Measurements from ENCODE around the gene STKLD1.
"Not testable (repeated sequence)": the region's sequence is repeated elsewhere in the genome, so short reads cannot be mapped to it uniquely, and the experiment has no call there.

Gene STKLD1

GRCh38 chr9:133445293-133445969 lies 69.3 kb downstream of the STKLD1 start:
- Histone ChIP-seq H3K79me1 (ENCODE audit: low read depth, low read length) (no peaks in the 10 kb centered on the region), H3K9ac (ENCODE audit: low read depth, low read length, poor library complexity) (no peak overlapping the region), H3K4me3 (ENCODE audit: low read length in 2 of 2) (no peak overlapping the region), H2BK15ac (ENCODE audit: low read length) (no peak overlapping the region), H3K4ac (ENCODE audit: low read length) (no peak overlapping the region), H3K4me2 (ENCODE audit: insufficient read depth, low read length, poor library complexity, severe bottlenecking) (no peak overlapping the region), H3K9me3 (replicated peaks in 1 of 2; ENCODE audit: control insufficient read depth in 2 of 2, insufficient read depth in 1 of 2, low read depth in 1 of 2, low read length in 2 of 2) (no peaks in the 10 kb centered on the region), H4K8ac (ENCODE audit: low read depth, low read length) (no peak overlapping the region), H3K14ac (ENCODE audit: low read length) (peak overlapping the region; percentile 28), H3K27me3 (ENCODE audit: control insufficient read depth in 3 of 3, insufficient read depth in 3 of 3, low read depth in 1 of 3, low read length in 3 of 3) (no peaks in the 10 kb centered on the region), H3K23ac (ENCODE audit: low read depth, low read length, poor library complexity) (peak overlapping the region; percentile 37), H3K27ac (replicated peaks; ENCODE audit: low read length) (no peak overlapping the region), H2BK12ac (ENCODE audit: low read length) (no peak overlapping the region), H2AFZ (ENCODE audit: low read length) (no peak overlapping the region), H4K91ac (ENCODE audit: low read depth, low read length, poor library complexity) (no peak overlapping the region), H2AK5ac (ENCODE audit: low read depth, low read length) (no peak overlapping the region), H3K36me3 (replicated peaks in 1 of 2; ENCODE audit: control insufficient read depth in 2 of 2, insufficient read depth in 2 of 2, low read length in 2 of 2) (no peaks in the 10 kb centered on the region), H2BK120ac (ENCODE audit: low read depth, low read length) (no peak overlapping the region), H3K18ac (ENCODE audit: low read length) (peak overlapping the region; percentile 15), H2BK5ac (ENCODE audit: low read length) (no peak overlapping the region), H3K4me1 (ENCODE audit: control insufficient read depth in 2 of 2, insufficient read depth in 1 of 2, low read depth in 1 of 2, low read length in 2 of 2) (no peaks in the 10 kb centered on the region)
- no CpG with 5 or more reads among the region's 23 CpGs for WGBS, 2 donors (ENCODE audit: extremely low coverage in 2 of 2, insufficient read length in 2 of 2, insufficient replicate concordance in 1 of 2)
- no peak for DNase-seq (ENCODE audit: low spot score)

DNA sequence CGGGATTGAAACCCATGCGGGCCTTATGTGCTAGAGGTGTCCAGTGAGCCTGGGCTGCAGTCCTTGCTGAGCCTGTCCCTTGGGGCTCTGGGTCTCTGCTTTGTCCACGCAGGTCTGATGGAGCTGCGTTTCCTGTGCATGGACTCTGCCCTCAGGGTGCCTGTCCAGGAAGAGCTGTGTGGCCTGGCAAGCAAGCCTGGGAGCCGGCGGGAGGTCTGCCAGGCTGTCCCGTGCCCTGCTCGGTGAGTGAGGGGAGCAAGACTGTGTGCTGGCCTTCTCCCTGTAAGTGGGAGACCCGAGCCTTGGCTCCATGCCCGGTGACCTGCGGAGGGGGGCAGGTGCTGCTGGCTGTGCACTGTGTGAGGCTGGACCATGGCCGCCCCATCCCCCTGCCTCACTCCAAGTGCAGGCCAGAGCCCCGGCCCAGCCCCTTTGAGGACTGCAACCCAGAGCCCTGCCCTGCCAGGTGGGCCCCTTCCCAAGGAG lies 72.4 kb downstream of the STKLD1 start:
- H3K79me1 ChIP-seq (ENCODE audit: low read depth, low read length), result no peaks in the 10 kb centered on the region
- H3K27me3 ChIP-seq (ENCODE audit: control insufficient read depth in 3 of 3, insufficient read depth in 3 of 3, low read depth in 1 of 3, low read length in 3 of 3), result no peaks in the 10 kb centered on the region
- H2BK5ac ChIP-seq (ENCODE audit: low read length), result no peak overlapping the region
- H3K9ac ChIP-seq (ENCODE audit: low read depth, low read length, poor library complexity), result no peak overlapping the region
- H2BK120ac ChIP-seq (ENCODE audit: low read depth, low read length), result no peak overlapping the region
- H2AK5ac ChIP-seq (ENCODE audit: low read depth, low read length), result peak overlapping the region; percentile 68
- H4K8ac ChIP-seq (ENCODE audit: low read depth, low read length), result no peak overlapping the region
- peak overlapping the region; percentile 13 for H2AFZ ChIP-seq (ENCODE audit: low read length)
- H3K23ac ChIP-seq (ENCODE audit: low read depth, low read length, poor library complexity), result no peak overlapping the region
- no CpG with 5 or more reads among the region's 13 CpGs for WGBS, 2 donors (ENCODE audit: extremely low coverage in 2 of 2, insufficient read length in 2 of 2, insufficient replicate concordance in 1 of 2)
- no peaks in the 10 kb centered on the region for H3K9me3 ChIP-seq (replicated peaks in 1 of 2; ENCODE audit: control insufficient read depth in 2 of 2, insufficient read depth in 1 of 2, low read depth in 1 of 2, low read length in 2 of 2)
- no peaks in the 10 kb centered on the region for H3K4me1 ChIP-seq (ENCODE audit: control insufficient read depth in 2 of 2, insufficient read depth in 1 of 2, low read depth in 1 of 2, low read length in 2 of 2)
- peak overlapping the region; percentile 6 for H3K4ac ChIP-seq (ENCODE audit: low read length)
- no peaks in the 10 kb centered on the region for H3K36me3 ChIP-seq (replicated peaks in 1 of 2; ENCODE audit: control insufficient read depth in 2 of 2, insufficient read depth in 2 of 2, low read length in 2 of 2)
- H3K27ac ChIP-seq (replicated peaks; ENCODE audit: low read length), result no peak overlapping the region
- no peak overlapping the region for H3K4me2 ChIP-seq (ENCODE audit: insufficient read depth, low read length, poor library complexity, severe bottlenecking)
- peak overlapping the region; percentile 5 for H3K18ac ChIP-seq (ENCODE audit: low read length)
- no peak overlapping the region for H3K14ac ChIP-seq (ENCODE audit: low read length)
- peak overlapping the region; percentile 58 for H2BK15ac ChIP-seq (ENCODE audit: low read length)
- peak overlapping the region; percentile 14 for H2BK12ac ChIP-seq (ENCODE audit: low read length)
- H4K91ac ChIP-seq (ENCODE audit: low read depth, low read length, poor library complexity), result no peak overlapping the region
- DNase-seq (ENCODE audit: low spot score), result no peak
- no peak overlapping the region for H3K4me3 ChIP-seq (ENCODE audit: low read length in 2 of 2)

GRCh38 chr9:133449760-133450159 lies 73.6 kb downstream of the STKLD1 start:
- no peak overlapping the region for H2AK5ac ChIP-seq (ENCODE audit: low read depth, low read length)
- DNase-seq (ENCODE audit: low spot score), result no peak

DNA sequence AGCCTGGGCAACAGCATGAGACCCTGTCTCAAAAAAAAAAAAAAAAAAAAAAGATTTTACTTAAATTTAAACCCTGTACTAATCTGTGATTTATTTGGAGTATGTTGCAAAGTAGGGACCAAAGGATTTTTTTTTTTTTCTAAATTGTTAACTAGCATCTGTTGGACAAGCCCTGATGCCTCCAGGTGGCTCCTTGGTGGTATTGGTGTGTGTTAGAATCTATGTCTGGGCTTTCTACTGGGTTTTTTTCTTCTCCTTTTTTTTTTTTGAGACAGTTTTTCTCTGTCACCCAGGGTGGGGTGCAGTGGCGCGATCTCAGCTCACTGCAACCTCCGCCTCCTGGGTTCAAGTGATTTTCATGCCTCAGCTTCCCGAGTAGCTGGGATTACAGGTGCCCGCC lies 75.7 kb downstream of the STKLD1 start:
- H3K4ac ChIP-seq (ENCODE audit: low read length); H2AFZ ChIP-seq (ENCODE audit: low read length); H3K79me1 ChIP-seq (ENCODE audit: low read depth, low read length); H3K4me2 ChIP-seq (ENCODE audit: insufficient read depth, low read length, poor library complexity, severe bottlenecking); H3K14ac ChIP-seq (ENCODE audit: low read length); H2BK15ac ChIP-seq (ENCODE audit: low read length); H3K27ac ChIP-seq (replicated peaks; ENCODE audit: low read length); H2BK12ac ChIP-seq (ENCODE audit: low read length); H4K8ac ChIP-seq (ENCODE audit: low read depth, low read length); H3K9ac ChIP-seq (ENCODE audit: low read depth, low read length, poor library complexity); H3K4me1 ChIP-seq (ENCODE audit: control insufficient read depth in 2 of 2, insufficient read depth in 1 of 2, low read depth in 1 of 2, low read length in 2 of 2); H3K27me3 ChIP-seq (ENCODE audit: control insufficient read depth in 3 of 3, insufficient read depth in 3 of 3, low read depth in 1 of 3, low read length in 3 of 3); H3K18ac ChIP-seq (ENCODE audit: low read length); H4K91ac ChIP-seq (ENCODE audit: low read depth, low read length, poor library complexity); H3K9me3 ChIP-seq (replicated peaks in 1 of 2; ENCODE audit: control insufficient read depth in 2 of 2, insufficient read depth in 1 of 2, low read depth in 1 of 2, low read length in 2 of 2); H2AK5ac ChIP-seq (ENCODE audit: low read depth, low read length); H3K23ac ChIP-seq (ENCODE audit: low read depth, low read length, poor library complexity); H3K4me3 ChIP-seq (ENCODE audit: low read length in 2 of 2); DNase-seq (ENCODE audit: low spot score); H2BK120ac ChIP-seq (ENCODE audit: low read depth, low read length); H2BK5ac ChIP-seq (ENCODE audit: low read length); H3K36me3 ChIP-seq (replicated peaks in 1 of 2; ENCODE audit: control insufficient read depth in 2 of 2, insufficient read depth in 2 of 2, low read length in 2 of 2): not testable (repeated sequence)
- no CpG with 5 or more reads among the region's 5 CpGs for WGBS, 2 donors (ENCODE audit: extremely low coverage in 2 of 2, insufficient read length in 2 of 2, insufficient replicate concordance in 1 of 2)

More at GRCh38 chr9:133449760-133450159, 73.6 kb downstream of the STKLD1 start:
- H2BK5ac ChIP-seq (ENCODE audit: low read length), result peak overlapping the region; percentile 13
- H2BK12ac ChIP-seq (ENCODE audit: low read length), result no peak overlapping the region
- H3K79me1 ChIP-seq (ENCODE audit: low read depth, low read length), result no peaks in the 10 kb centered on the region
- no CpG with 5 or more reads among the region's 12 CpGs for WGBS, 2 donors (ENCODE audit: extremely low coverage in 2 of 2, insufficient read length in 2 of 2, insufficient replicate concordance in 1 of 2)
- no peak overlapping the region for H3K4me2 ChIP-seq (ENCODE audit: insufficient read depth, low read length, poor library complexity, severe bottlenecking)
- no peaks in the 10 kb centered on the region for H3K9me3 ChIP-seq (replicated peaks in 1 of 2; ENCODE audit: control insufficient read depth in 2 of 2, insufficient read depth in 1 of 2, low read depth in 1 of 2, low read length in 2 of 2)
- H2BK15ac ChIP-seq (ENCODE audit: low read length), result no peak overlapping the region
- H3K23ac ChIP-seq (ENCODE audit: low read depth, low read length, poor library complexity), result peak overlapping the region; percentile 73
- H3K4me1 ChIP-seq (ENCODE audit: control insufficient read depth in 2 of 2, insufficient read depth in 1 of 2, low read depth in 1 of 2, low read length in 2 of 2), result no peaks in the 10 kb centered on the region
- H3K4me3 ChIP-seq (ENCODE audit: low read length in 2 of 2), result no peak overlapping the region
- H2BK120ac ChIP-seq (ENCODE audit: low read depth, low read length), result no peak overlapping the region
- no peak overlapping the region for H3K4ac ChIP-seq (ENCODE audit: low read length)
- no peak overlapping the region for H2AFZ ChIP-seq (ENCODE audit: low read length)
- peak overlapping the region; percentile 38 for H3K14ac ChIP-seq (ENCODE audit: low read length)
- no peak overlapping the region for H3K27ac ChIP-seq (replicated peaks; ENCODE audit: low read length)
- no peaks in the 10 kb centered on the region for H3K27me3 ChIP-seq (ENCODE audit: control insufficient read depth in 3 of 3, insufficient read depth in 3 of 3, low read depth in 1 of 3, low read length in 3 of 3)
- no peak overlapping the region for H3K18ac ChIP-seq (ENCODE audit: low read length)
- no peak overlapping the region for H3K9ac ChIP-seq (ENCODE audit: low read depth, low read length, poor library complexity)
- no peak overlapping the region for H4K91ac ChIP-seq (ENCODE audit: low read depth, low read length, poor library complexity)
- H4K8ac ChIP-seq (ENCODE audit: low read depth, low read length), result no peak overlapping the region
- H3K36me3 ChIP-seq (replicated peaks in 1 of 2; ENCODE audit: control insufficient read depth in 2 of 2, insufficient read depth in 2 of 2, low read length in 2 of 2), result no peaks in the 10 kb centered on the region

Data from neuronal stem cell (in vitro differentiated cells).